IMR-90 (cell line): ENCODE measurements around the gene KCNG4.

Experiments used
- BHLHE40 ChIP-seq: fragments of 150-350 bp; IDR thresholded peaks from 2 replicates; pipeline ENCODE4 v1.6.1; 2016; ENCODE audit warnings: mild to moderate bottlenecking, low read depth, low read length
- CEBPB ChIP-seq: IDR thresholded peaks from 2 replicates; pipeline ENCODE4 v1.6.1; 2012; ENCODE audit warnings: low read depth, low read length, improper control_type of control experiment
- CTCF ChIP-seq: conservative IDR thresholded peaks from 2 replicates; pipeline ENCODE4 v1.5.1; 2012; ENCODE audit warnings: mild to moderate bottlenecking, low read depth, low read length, improper control_type of control experiment
- ELK1 ChIP-seq: fragments of 150-350 bp; IDR thresholded peaks from 2 replicates; pipeline ENCODE4 v1.6.1; 2016; ENCODE audit warnings: low read depth, mild to moderate bottlenecking, low read length, moderate library complexity, borderline replicate concordance
- MAFK ChIP-seq: IDR thresholded peaks from 2 replicates; pipeline ENCODE4 v1.6.1; 2012; ENCODE audit warnings: low read depth, low read length, improper control_type of control experiment
- MAZ ChIP-seq: IDR thresholded peaks from 2 replicates; pipeline ENCODE4 v1.6.1; 2012; ENCODE audit warnings: low read depth, mild to moderate bottlenecking, low read length, improper control_type of control experiment, moderate library complexity, borderline replicate concordance
- POLR2A ChIP-seq: IDR thresholded peaks from 2 replicates; pipeline ENCODE4 v1.6.1; 2012; ENCODE audit warnings: mild to moderate bottlenecking, low read depth, low read length
- RAD21 ChIP-seq: IDR thresholded peaks from 2 replicates; pipeline ENCODE4 v1.6.1; 2012; ENCODE audit warnings: low read length, improper control_type of control experiment
- RCOR1 ChIP-seq: IDR thresholded peaks from 2 replicates; pipeline ENCODE4 v1.6.1; 2012; ENCODE audit warnings: mild to moderate bottlenecking, low read length, improper control_type of control experiment; ENCODE audit not compliant: insufficient replicate concordance
- RFX5 ChIP-seq: IDR thresholded peaks from 2 replicates; pipeline ENCODE4 v1.8.0; 2012; ENCODE audit warnings: low read depth, mild to moderate bottlenecking, low read length, moderate library complexity
- SMC3 ChIP-seq: fragments of 150-350 bp; IDR thresholded peaks from 2 replicates; pipeline ENCODE4 v1.6.1; 2016; ENCODE audit warnings: low read depth, mild to moderate bottlenecking, antibody characterized with exemption, low read length, moderate library complexity
- USF2 ChIP-seq: fragments of 150-350 bp; IDR thresholded peaks from 2 replicates; pipeline ENCODE4 v1.6.1; 2017; ENCODE audit warnings: mild to moderate bottlenecking, antibody characterized with exemption, low read length, low read depth

- no peak for TF ChIP-seq CTCF
- no peak for TF ChIP-seq BHLHE40
- TF ChIP-seq RCOR1, result no peak
- TF ChIP-seq POLR2A, result no peak
- TF ChIP-seq SMC3, result no peak
- no peak for TF ChIP-seq RFX5
- no peak for TF ChIP-seq MAZ
- no peak for TF ChIP-seq RAD21
- TF ChIP-seq CEBPB, result no peak
- no peak for TF ChIP-seq ELK1
- no peak for TF ChIP-seq MAFK
- TF ChIP-seq USF2, result no peak
Measured at GRCh38 chr16:84255050-84255810, 15.4 kb upstream of the KCNG4 start.
